Measurements from ENCODE around the gene TSPAN18. TPM values are rescaled to one million over a fixed set of nuclear protein-coding genes. Genes with fewer than 3 reads are reported as not detected.

The TSPAN18 gene
- total and polyA plus RNA-seq, 2 experiments from 2014 or later = 6.0 to 10.6 TPM

DNA sequence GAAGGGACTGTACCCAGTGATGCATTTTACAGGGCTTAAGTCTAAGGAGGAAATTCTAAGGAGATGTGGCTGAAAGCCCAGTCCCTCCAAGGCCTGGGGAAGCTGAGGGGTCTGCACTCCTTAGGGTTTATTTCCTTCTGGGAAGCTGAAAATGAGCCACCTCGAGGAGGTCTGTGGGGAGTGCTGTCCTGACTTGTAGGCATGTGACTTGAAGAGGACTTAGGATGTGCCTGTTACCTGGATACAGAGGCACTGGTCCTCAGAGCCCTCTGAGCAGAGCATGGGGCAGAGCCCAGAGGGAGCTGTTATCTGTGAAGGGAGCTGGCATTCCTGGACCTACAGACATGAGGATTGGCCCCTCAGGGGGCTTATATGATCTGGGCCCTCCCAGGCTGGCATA lies 146.8 kb downstream of the TSPAN18 start:
- Mint-ChIP-seq H3K4me3 (no peak overlapping the region), H3K4me1 (peaks cover 18% of the 10 kb centered on the region), H3K27me3 (ENCODE audit: insufficient read depth, low read depth, poor library complexity) (peaks cover 6% of the 10 kb centered on the region), H3K9me3 (no peaks in the 10 kb centered on the region), H3K27ac (no peak overlapping the region), H3K36me3 (ENCODE audit: low read depth) (no peaks in the 10 kb centered on the region)
- H3K79me2 ChIP-seq (replicated peaks; ENCODE audit: insufficient read depth) = no peaks in the 10 kb centered on the region
- H3K27ac ChIP-seq (ENCODE audit: low read depth) = no peak overlapping the region
- H2AFZ ChIP-seq = no peak overlapping the region
- no peaks in the 10 kb centered on the region for H3K36me3 ChIP-seq (ENCODE audit: insufficient read depth)
- no peaks in the 10 kb centered on the region; the same call in none of the 2 replicates for H4K20me1 ChIP-seq (replicated peaks; ENCODE audit: insufficient read depth)
- peaks cover 22% of the 10 kb centered on the region for H3K4me1 ChIP-seq (ENCODE audit: insufficient read depth)
- TF ChIP-seq STAT1 (IDR thresholded peaks at IDR 0.05; ENCODE audit: unreplicated experiment) = no peak
- TF ChIP-seq NANOG (IDR thresholded peaks at IDR 0.05; ENCODE audit: borderline replicate concordance) = no peak
- no peak for TF ChIP-seq POLR2AphosphoS5 (IDR thresholded peaks at IDR 0.05; ENCODE audit: low read depth)
- TF ChIP-seq, protein P1, sequence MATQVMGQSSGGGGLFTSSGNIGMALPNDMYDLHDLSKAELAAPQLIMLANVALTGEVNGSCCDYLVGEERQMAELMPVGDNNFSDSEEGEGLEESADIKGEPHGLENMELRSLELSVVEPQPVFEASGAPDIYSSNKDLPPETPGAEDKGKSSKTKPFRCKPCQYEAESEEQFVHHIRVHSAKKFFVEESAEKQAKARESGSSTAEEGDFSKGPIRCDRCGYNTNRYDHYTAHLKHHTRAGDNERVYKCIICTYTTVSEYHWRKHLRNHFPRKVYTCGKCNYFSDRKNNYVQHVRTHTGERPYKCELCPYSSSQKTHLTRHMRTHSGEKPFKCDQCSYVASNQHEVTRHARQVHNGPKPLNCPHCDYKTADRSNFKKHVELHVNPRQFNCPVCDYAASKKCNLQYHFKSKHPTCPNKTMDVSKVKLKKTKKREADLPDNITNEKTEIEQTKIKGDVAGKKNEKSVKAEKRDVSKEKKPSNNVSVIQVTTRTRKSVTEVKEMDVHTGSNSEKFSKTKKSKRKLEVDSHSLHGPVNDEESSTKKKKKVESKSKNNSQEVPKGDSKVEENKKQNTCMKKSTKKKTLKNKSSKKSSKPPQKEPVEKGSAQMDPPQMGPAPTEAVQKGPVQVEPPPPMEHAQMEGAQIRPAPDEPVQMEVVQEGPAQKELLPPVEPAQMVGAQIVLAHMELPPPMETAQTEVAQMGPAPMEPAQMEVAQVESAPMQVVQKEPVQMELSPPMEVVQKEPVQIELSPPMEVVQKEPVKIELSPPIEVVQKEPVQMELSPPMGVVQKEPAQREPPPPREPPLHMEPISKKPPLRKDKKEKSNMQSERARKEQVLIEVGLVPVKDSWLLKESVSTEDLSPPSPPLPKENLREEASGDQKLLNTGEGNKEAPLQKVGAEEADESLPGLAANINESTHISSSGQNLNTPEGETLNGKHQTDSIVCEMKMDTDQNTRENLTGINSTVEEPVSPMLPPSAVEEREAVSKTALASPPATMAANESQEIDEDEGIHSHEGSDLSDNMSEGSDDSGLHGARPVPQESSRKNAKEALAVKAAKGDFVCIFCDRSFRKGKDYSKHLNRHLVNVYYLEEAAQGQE (IDR thresholded peaks at IDR 0.05; ENCODE audit: unreplicated experiment) = no peak
- no peak for TF ChIP-seq ZNF331 (CRISPR knock-in tag; IDR thresholded peaks at IDR 0.05; ENCODE audit: low read depth)
- TF ChIP-seq CREB1 (CRISPR knock-in tag; IDR thresholded peaks at IDR 0.05; ENCODE audit: low read depth) = no peak
- TF ChIP-seq JUNB (IDR thresholded peaks at IDR 0.05; ENCODE audit: unreplicated experiment) = no peak
- TF ChIP-seq EZH2phosphoT487 (IDR thresholded peaks at IDR 0.05; ENCODE audit: unreplicated experiment) = no peak
- no peak for TF ChIP-seq EZH2 (IDR thresholded peaks at IDR 0.05; ENCODE audit: low read depth, unreplicated experiment)
- TF ChIP-seq ZNF114 (CRISPR knock-in tag; IDR thresholded peaks at IDR 0.05) = no peak
- TF ChIP-seq, protein P2, sequence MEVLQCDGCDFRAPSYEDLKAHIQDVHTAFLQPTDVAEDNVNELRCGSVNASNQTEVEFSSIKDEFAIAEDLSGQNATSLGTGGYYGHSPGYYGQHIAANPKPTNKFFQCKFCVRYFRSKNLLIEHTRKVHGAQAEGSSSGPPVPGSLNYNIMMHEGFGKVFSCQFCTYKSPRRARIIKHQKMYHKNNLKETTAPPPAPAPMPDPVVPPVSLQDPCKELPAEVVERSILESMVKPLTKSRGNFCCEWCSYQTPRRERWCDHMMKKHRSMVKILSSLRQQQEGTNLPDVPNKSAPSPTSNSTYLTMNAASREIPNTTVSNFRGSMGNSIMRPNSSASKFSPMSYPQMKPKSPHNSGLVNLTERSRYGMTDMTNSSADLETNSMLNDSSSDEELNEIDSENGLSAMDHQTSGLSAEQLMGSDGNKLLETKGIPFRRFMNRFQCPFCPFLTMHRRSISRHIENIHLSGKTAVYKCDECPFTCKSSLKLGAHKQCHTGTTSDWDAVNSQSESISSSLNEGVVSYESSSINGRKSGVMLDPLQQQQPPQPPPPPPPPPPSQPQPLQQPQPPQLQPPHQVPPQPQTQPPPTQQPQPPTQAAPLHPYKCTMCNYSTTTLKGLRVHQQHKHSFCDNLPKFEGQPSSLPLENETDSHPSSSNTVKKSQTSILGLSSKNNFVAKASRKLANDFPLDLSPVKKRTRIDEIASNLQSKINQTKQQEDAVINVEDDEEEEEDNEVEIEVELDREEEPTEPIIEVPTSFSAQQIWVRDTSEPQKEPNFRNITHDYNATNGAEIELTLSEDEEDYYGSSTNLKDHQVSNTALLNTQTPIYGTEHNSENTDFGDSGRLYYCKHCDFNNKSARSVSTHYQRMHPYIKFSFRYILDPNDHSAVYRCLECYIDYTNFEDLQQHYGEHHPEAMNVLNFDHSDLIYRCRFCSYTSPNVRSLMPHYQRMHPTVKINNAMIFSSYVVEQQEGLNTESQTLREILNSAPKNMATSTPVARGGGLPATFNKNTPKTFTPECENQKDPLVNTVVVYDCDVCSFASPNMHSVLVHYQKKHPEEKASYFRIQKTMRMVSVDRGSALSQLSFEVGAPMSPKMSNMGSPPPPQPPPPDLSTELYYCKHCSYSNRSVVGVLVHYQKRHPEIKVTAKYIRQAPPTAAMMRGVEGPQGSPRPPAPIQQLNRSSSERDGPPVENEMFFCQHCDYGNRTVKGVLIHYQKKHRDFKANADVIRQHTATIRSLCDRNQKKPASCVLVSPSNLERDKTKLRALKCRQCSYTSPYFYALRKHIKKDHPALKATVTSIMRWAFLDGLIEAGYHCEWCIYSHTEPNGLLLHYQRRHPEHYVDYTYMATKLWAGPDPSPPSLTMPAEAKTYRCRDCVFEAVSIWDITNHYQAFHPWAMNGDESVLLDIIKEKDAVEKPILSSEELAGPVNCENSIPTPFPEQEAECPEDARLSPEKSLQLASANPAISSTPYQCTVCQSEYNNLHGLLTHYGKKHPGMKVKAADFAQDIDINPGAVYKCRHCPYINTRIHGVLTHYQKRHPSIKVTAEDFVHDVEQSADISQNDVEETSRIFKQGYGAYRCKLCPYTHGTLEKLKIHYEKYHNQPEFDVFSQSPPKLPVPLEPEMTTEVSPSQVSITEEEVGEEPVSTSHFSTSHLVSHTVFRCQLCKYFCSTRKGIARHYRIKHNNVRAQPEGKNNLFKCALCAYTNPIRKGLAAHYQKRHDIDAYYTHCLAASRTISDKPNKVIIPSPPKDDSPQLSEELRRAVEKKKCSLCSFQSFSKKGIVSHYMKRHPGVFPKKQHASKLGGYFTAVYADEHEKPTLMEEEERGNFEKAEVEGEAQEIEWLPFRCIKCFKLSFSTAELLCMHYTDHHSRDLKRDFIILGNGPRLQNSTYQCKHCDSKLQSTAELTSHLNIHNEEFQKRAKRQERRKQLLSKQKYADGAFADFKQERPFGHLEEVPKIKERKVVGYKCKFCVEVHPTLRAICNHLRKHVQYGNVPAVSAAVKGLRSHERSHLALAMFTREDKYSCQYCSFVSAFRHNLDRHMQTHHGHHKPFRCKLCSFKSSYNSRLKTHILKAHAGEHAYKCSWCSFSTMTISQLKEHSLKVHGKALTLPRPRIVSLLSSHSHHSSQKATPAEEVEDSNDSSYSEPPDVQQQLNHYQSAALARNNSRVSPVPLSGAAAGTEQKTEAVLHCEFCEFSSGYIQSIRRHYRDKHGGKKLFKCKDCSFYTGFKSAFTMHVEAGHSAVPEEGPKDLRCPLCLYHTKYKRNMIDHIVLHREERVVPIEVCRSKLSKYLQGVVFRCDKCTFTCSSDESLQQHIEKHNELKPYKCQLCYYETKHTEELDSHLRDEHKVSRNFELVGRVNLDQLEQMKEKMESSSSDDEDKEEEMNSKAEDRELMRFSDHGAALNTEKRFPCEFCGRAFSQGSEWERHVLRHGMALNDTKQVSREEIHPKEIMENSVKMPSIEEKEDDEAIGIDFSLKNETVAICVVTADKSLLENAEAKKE (CRISPR knock-in tag; IDR thresholded peaks at IDR 0.05) = no peak
- TF ChIP-seq, protein P3, sequence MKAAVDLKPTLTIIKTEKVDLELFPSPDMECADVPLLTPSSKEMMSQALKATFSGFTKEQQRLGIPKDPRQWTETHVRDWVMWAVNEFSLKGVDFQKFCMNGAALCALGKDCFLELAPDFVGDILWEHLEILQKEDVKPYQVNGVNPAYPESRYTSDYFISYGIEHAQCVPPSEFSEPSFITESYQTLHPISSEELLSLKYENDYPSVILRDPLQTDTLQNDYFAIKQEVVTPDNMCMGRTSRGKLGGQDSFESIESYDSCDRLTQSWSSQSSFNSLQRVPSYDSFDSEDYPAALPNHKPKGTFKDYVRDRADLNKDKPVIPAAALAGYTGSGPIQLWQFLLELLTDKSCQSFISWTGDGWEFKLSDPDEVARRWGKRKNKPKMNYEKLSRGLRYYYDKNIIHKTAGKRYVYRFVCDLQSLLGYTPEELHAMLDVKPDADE (IDR thresholded peaks at IDR 0.05) = no peak
- TF ChIP-seq, protein P4, sequence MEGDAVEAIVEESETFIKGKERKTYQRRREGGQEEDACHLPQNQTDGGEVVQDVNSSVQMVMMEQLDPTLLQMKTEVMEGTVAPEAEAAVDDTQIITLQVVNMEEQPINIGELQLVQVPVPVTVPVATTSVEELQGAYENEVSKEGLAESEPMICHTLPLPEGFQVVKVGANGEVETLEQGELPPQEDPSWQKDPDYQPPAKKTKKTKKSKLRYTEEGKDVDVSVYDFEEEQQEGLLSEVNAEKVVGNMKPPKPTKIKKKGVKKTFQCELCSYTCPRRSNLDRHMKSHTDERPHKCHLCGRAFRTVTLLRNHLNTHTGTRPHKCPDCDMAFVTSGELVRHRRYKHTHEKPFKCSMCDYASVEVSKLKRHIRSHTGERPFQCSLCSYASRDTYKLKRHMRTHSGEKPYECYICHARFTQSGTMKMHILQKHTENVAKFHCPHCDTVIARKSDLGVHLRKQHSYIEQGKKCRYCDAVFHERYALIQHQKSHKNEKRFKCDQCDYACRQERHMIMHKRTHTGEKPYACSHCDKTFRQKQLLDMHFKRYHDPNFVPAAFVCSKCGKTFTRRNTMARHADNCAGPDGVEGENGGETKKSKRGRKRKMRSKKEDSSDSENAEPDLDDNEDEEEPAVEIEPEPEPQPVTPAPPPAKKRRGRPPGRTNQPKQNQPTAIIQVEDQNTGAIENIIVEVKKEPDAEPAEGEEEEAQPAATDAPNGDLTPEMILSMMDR (conservative IDR thresholded peaks at IDR 0.05; ENCODE audit: low read depth in 2 of 2) = no peak
- no peaks in the 10 kb centered on the region for H3K9me2 ChIP-seq (ENCODE audit: insufficient read depth)
- H3F3A ChIP-seq (replicated peaks; ENCODE audit: low read depth) = no peaks in the 10 kb centered on the region
- no peak overlapping the region for H3K4me2 ChIP-seq
- DNase-seq (ENCODE audit: low spot score) = no peak
- H3K27me3 ChIP-seq (ENCODE audit: insufficient read depth) = no peaks in the 10 kb centered on the region
- no peak for ATAC-seq
- no peak overlapping the region for H3K4me3 ChIP-seq

All from GM23338 (cell line).